NCI-H526 (cell line): ENCODE results near the gene MB21D2.

Experiments
- DNase-seq, 2 experiments: peaks; one replicate each; lab custom pipeline; 2025; lab: John Stamatoyannopoulos, UW

MB21D2 gene

DNA sequence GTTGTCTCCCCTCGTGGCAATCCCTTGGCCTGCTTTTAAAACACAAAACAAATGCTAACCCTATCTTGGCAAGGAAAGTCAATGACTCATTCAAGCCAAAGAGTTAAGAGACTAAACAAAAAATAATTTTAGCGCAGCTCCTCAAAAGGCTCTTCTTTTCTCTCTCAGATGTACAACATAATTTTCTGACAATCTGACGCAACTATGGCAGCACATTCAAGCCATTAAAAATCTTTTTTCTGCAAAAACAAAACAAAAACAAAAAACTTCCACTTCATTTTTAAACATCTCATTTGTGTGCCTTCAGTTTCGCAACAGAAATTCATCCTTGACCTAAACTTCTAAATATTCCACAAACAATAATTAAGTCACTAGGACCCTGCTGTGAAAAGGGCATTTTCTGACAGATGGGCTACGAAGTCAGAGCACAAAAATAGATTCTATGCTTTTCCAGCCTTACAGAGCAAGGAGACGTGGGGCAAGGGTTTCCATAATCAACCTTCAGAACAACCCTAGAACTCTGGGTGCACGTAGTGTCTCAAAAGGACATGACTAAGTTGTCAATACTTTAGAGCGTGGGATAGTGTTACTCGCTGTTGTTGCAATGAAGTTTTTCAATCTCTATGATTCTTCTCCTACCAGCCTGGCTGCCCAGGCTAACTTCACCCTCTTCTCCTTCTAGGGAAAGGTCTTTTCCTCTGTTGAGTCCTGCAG, 84.3 kb downstream of the MB21D2 start:
- no peak for DNase-seq

DNA sequence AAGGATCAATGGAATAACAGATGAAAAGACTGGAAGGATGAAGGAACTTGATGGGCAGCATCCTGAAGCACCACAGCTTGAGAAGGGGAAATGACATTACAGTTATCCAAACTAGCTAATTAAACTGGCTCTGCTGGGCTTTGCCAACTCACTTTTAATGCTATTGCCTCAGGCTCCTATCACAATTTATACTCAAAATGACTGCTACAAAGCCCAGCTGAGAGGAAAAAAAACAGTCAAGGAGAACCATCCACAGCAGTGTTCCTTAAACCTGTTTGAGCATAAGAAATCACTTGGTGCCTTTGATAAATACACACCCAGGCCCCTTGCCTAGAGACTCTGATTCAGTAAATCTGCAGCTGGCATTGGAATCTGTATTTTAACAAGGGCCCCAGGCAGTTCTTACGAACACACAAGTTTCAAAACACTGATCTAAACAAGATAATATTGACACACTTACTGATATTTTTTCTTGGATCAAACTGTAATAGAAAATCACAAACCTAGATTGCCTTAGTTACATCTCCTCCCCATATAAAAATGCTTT, 85.8 kb downstream of the MB21D2 start:
- no peak for DNase-seq

GRCh38 chr3:192831111-192831644, 86.5 kb downstream of the MB21D2 start:
- no peak for DNase-seq

GRCh38 chr3:192830291-192831110, 87.2 kb downstream of the MB21D2 start:
- DNase-seq = no peak

DNA sequence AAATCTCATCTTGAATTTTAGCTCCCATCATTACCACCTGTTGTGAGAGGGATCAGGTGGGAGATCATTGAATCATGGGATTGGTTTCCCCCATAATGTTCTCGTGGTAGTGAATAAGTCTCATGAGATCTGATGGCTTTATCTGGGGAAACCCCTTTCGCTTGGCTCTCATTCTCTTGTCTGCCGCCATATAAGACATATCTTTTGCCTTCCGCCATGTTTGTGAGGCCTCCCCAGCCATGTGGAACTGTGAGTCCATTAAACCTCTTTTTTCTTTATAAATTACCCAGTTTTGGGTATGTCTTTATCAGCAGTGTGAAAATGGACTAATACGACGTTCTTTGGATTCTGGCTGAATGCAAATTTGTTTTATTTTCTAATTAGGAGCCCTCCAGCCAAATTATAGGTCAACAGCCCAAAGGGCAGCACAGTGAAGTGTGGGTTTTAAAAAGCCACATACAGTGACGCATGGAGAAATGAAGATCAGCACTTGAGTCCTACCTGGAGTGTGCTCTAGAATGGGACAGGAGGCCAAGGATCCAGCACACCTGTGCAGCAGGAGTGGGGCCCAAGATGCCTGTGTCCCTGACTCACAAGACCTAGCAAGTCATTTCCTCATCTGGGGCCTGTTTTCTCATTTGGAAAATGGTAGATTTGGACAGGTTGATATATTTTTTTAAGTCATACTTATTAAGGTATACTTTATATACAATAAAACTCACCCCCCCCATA, 89.6 kb downstream of the MB21D2 start:
- DNase-seq = no peak

DNA sequence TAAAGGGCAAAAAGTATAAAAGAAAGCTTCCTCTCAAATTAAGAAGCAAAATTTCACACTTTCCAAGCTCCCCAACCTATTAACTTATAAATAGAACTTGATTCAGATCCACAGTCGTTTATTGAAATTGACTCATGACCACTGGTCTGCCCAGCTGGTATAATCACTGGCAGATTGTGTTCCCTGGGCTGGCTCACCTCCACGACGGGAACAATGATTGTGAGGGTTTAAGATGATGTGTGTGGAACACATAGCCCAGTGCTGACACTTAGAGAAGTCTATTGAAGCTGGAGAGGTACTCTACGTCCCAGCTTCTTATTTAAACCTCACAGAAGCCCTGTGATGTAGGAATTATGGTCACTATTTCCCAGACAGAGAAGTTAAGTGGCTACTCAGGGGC, 90.4 kb downstream of the MB21D2 start:
- no peak for DNase-seq

GRCh38 chr3:192826214-192827006, 91.2 kb downstream of the MB21D2 start:
- no peak for DNase-seq

DNA sequence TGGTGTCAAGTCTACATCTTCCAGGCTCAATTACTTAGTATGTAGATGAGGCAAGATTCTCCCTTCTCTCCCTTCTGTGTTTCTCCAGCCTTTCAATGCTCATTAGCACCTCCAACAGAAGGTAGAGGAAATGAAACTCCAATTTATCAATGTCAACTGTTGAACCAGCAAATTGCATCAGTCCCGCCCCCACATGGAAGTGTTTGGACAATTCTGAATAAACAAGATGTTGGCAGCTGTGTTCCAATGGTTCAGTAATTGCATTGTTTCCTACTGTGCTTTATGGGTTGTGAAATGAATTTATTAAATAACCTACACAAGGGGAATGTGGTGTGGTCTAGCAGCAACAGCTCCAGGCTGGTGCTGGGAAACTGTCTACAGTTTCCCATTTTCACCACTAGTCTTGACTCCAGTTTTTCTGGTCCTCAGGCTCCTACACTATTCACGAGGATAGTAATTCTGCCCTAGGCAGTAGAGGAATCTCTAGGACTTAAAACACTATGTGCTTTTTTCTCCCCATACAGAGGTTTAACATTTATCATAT, 91.9 kb downstream of the MB21D2 start:
- DNase-seq = no peak

- no peak for DNase-seq
Observed at GRCh38 chr3:192825216-192825615, 92.4 kb downstream of the MB21D2 start.

DNA sequence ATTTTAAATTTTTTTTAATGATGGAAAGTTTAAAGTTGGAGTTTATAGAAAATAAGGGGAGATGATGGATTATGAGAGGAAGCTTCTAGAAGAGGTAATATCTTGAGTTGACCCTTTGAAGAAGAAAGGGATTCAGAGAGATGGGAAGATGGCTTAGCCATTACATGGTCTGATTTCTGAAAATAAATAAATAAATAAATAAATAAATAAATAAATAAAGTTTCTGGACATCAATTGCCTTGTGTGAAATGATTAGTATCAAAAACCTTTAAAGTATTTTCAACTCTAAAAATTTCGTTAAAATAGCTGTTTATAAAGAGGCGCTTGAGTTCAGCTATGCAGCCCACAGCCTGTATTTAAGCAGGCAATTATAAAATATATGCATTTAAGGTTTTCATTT, 93.3 kb downstream of the MB21D2 start:
- no peak for DNase-seq

DNA sequence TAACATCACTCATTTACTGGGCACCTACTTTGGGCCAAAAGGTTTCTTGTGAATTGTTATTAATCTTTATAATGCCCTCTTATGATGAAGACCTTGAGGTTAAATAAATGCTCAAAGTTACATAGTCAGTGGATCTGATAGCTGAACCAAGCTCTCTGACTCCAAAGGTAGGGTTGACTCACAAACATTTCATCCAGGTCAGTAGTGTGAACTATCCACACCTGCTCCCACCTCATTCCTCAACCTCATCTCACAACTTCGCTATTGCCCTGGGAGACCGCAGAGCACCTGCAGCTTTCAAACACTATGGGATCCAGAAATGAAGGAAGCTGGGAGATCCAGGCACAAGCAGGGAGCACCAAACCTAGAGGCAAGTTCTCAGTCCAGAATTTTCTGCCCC, 96.5 kb downstream of the MB21D2 start:
- DNase-seq = no peak

- DNase-seq = no peak
Observed at GRCh38 chr3:192820161-192820560, 97.5 kb downstream of the MB21D2 start.

GRCh38 chr3:192819001-192819569, 98.6 kb downstream of the MB21D2 start:
- DNase-seq = no peak

- DNase-seq = no peak
Observed at GRCh38 chr3:192818126-192818525, 99.5 kb downstream of the MB21D2 start.

DNA sequence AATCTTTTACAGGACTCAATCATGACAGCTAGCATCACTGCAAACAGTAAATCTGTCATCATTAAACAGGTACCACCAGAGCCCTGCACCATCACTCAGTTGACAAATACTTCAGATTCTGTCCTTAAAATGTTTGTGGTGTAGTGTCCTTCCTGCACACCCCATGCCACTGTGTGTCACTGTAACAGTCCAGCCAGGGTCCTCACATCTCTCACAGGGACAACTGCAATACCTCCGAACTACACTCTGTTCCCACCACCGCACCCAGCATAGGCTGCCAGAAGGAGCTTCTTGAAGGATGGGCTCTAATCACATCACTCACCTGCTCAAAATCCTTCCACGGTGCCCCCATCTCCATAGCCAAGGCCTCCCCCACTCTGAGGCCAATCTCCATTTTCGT, 100.2 kb downstream of the MB21D2 start:
- no peak for DNase-seq

DNA sequence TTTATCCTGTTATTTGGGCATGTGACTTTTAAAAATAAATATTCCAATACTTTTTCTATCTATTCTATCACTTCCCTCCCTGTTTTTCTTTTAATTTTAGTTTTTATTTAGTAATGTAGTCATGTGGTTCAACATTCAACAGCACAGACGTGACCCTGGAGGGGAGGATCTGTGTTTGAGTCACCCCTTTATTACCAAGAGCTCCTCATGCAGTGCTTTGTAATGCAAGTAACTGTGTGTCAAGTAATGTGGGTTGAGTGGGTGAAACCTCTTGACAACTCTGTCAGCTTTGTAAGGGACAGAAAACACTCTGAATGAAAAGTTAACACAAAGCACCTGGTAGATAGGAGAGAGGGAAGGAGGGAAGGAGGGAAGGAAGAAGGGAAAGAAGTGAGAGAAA, 100.6 kb downstream of the MB21D2 start:
- no peak for DNase-seq

DNA sequence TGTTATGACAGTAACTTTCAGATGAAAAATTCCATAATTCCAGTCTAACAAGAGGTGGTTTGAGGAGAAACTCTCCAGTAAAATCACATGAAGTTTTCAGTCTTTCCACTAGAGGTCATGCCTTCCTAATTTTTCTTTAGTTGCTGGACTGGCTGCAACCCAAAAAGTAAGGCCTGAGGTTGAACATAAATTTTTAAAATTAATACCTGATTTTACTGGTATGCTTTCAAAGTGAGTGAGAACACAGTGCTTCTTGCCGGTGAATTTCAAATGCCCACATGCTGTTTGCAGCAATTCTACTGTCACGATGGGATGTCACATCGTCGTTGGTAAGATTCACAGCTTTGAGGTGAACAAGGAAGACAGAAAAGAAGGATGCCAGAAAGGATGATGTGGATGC, 101.3 kb downstream of the MB21D2 start:
- peak in 1 of 2 experiments; percentile 63 for DNase-seq

- DNase-seq = peak in 1 of 2 experiments; percentile 73
Observed at GRCh38 chr3:192812743-192813383, 104.8 kb downstream of the MB21D2 start.

GRCh38 chr3:192805711-192806110, 111.9 kb downstream of the MB21D2 start:
- DNase-seq = no peak

GRCh38 chr3:192804502-192804901, 113.2 kb downstream of the MB21D2 start:
- no peak for DNase-seq
